Adrenal gland (tissue), 12 donors: ENCODE results near the gene LZTS2. TPM values are rescaled to one million over a fixed set of nuclear protein-coding genes. Genes with fewer than 3 reads are reported as not detected.

Experiments used
- DNase-seq, 7 donors: peaks; one replicate each; pipeline ENCODE4 v3.0.0-alpha.2; 2019 to 2020
- H3K27ac ChIP-seq, 5 donors: fragments of 200-600 bp; sonication (generic) in 4 of 5; 1 replicate in 3 of 5; 2 replicates in 2 of 5; pipeline versions ENCODE4 v1.5.1 to v1.8.0; 2016 to 2020; ENCODE audit warnings: mild to moderate bottlenecking in 1 of 5
- H3K27me3 ChIP-seq: fragments of 200-600 bp; 2 replicates; pipeline ENCODE4 v1.8.0; 2021
- H3K36me3 ChIP-seq, 2 donors: fragments of 200-600 bp; replicated peaks in 1 of 2; 1 replicate in 1 of 2; 2 replicates in 1 of 2; pipeline versions ENCODE4 v1.5.1 to v1.8.0; 2018 to 2022
- H3K4me1 ChIP-seq, 2 donors: fragments of 200-600 bp; replicated peaks in 1 of 2; 1 replicate in 1 of 2; 2 replicates in 1 of 2; pipeline versions ENCODE4 v1.5.1 to v1.8.0; 2018 to 2021
- H3K4me3 ChIP-seq, 4 donors: fragments of 200-600 bp; sonication (generic) in 3 of 4; one replicate each; pipeline ENCODE4 v1.5.1; 2016 to 2018
- H3K9me3 ChIP-seq, 3 donors: fragments of 200-600 bp; sonication (generic) in 1 of 3; replicated peaks in 1 of 3; 1 replicate in 2 of 3; 2 replicates in 1 of 3; pipeline versions ENCODE4 v1.5.1 to v1.8.0; 2016 to 2021
- POLR2A ChIP-seq, 2 donors: fragments of 450-650 bp; IDR thresholded peaks; one replicate each; pipeline ENCODE4 v1.6.1; 2017; ENCODE audit warnings: antibody characterized with exemption in 2 of 2, mild to moderate bottlenecking in 2 of 2, moderate library complexity in 1 of 2
- WGBS, 4 donors: extraction: QIAGEN DNeasy Blood & Tissue Kit in 2 of 4; methylation state at CpG; one replicate each; pipeline versions ENCODE4 v1.1.5 to v1.1.7; 2013 to 2017; 5-methylcytosine and 5-hydroxymethylcytosine counted together
- intact Hi-C, 2 donors: fragments of 100-400 bp; cut with DNase I; formaldehyde crosslinking; loops; one replicate each; pipeline versions ENCODE4 v1.14.1 to v1.15.0; 2022 to 2023
- microRNA counts, 2 donors: library from miRNA; unstranded; fragments of <30 nt; microRNA quantifications; one replicate each; lab custom pipeline; 2016
- microRNA-seq, 3 donors: library from miRNA; unstranded; fragments of <30 nt; microRNA quantifications; one replicate each; pipeline ENCODE4, GENCODE V29; 2017 to 2020
- polyA plus RNA-seq, 3 donors: library from polyadenylated mRNA; stranded (reverse); fragments of 200-250 nt in 2 of 3; fragments of 350-450 nt in 1 of 3; fragmentation: Illumina TruSeq in 1 of 3; extraction: RNeasy Lipid Tissue Mini Kit (QIAGEN cat#74804) in 1 of 3; gene quantifications; one replicate each; pipeline ENCODE4 v1.2.3, GENCODE V29; 2013 to 2014
- small RNA-seq, 2 donors: library from RNA; depleted of rRNA; stranded (forward); fragments of <200 nt; gene quantifications; one replicate each; pipeline ENCODE3, GENCODE V24; 2016
- total RNA-seq, 9 donors: library from RNA; depleted of rRNA in 4 of 9; stranded (reverse); fragments of >200 nt in 4 of 9; fragments of 120-200 nt in 1 of 9; fragmentation: NEBNext Ultra II Directional in 1 of 9; extraction: Animal tissue kit (Norgen Biotek cat#: 25700) in 1 of 9; gene quantifications; one replicate each; pipeline versions ENCODE4 v1.1.0 to v1.2.4, GENCODE V29; 2013 to 2023
- TF ChIP-seq, protein P1 (sequence below), 6 experiments: fragments of 450-650 bp in 4 of 6; fragments of 200-600 bp in 2 of 6; sonication (generic) in 1 of 6; IDR thresholded peaks; 1 replicate in 5 of 6; 2 replicates in 1 of 6; pipeline versions ENCODE4 v1.5.1 to v1.8.0; 2016 to 2021; ENCODE audit warnings: antibody characterized with exemption in 6 of 6, mild to moderate bottlenecking in 2 of 6, moderate library complexity in 1 of 6
- donor health status: healthy with polysubstance abuse.
- donor health status: Bipolar disorder and iron deficiency.
- donor health status: DM: yes; HTN: yes; CAD: no.
- donor health status: DM: no; HTN: no; CAD: no.
- donor health status: DM: no; HTN: no; CAD: no.
- donor health status: DM: yes; HTN: yes; CAD: no.

Gene LZTS2
- total and polyA plus RNA-seq, 12 donors: 12.2 to 232 (median 101) TPM

DNA sequence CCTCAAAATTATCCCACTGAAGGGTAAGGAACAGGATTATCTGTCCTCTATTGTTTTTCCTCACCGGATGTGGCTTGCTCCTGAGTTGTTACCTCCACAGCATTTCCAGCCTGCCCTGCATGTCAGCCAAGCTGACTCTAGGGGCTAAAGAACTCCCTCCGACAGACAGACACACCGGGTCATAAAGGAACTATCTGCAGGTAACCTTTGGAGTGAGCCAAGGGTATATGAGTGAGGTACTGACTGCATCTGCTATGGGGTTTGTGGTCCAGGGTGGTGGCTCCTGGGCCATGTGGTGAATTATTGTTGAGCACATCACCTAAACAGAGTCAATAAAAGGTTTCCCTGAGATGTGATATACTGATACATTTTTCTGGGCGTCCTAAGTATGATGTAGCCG lies 55.3 kb downstream of the LZTS2 start:
- 85 to 92% (median 90%) methylated on average over 5 of the region's 5 CpGs for WGBS, 4 donors
- intact Hi-C loops: no loop called here
- H3K27me3 ChIP-seq: peaks cover 10% of the 10 kb centered on the region
- no peak overlapping the region for H3K4me3 ChIP-seq
- no peak overlapping the region for H3K27ac ChIP-seq
- H3K4me1 ChIP-seq: peaks cover 0 to 7% of the 10 kb centered on the region in 2 donors
- TF ChIP-seq POLR2A (IDR thresholded peaks at IDR 0.05): no peak
- TF ChIP-seq, protein P1, sequence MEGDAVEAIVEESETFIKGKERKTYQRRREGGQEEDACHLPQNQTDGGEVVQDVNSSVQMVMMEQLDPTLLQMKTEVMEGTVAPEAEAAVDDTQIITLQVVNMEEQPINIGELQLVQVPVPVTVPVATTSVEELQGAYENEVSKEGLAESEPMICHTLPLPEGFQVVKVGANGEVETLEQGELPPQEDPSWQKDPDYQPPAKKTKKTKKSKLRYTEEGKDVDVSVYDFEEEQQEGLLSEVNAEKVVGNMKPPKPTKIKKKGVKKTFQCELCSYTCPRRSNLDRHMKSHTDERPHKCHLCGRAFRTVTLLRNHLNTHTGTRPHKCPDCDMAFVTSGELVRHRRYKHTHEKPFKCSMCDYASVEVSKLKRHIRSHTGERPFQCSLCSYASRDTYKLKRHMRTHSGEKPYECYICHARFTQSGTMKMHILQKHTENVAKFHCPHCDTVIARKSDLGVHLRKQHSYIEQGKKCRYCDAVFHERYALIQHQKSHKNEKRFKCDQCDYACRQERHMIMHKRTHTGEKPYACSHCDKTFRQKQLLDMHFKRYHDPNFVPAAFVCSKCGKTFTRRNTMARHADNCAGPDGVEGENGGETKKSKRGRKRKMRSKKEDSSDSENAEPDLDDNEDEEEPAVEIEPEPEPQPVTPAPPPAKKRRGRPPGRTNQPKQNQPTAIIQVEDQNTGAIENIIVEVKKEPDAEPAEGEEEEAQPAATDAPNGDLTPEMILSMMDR (IDR thresholded peaks at IDR 0.05): no peak
- DNase-seq: no peak
- H3K9me3 ChIP-seq: no peaks in the 10 kb centered on the region
- H3K36me3 ChIP-seq: no peaks in the 10 kb centered on the region

DNA sequence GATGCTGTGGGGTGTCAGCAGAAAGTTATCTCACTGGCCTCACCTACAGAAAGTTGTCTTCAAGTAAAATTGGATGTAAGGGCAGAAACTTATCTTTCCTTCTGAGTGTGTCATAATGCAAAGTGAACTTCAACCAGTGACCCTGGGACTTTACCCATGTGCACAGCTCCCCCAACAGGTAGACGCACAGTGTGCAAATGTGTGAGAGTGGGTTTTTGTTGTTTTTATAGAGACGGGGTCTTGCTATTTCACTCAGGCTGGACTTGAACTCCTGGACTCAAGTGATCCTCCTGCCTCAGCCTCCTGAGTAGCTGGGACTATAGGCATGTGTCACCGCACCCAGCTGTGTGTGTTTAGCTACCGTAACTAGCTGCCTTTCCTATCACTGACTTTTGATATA lies 55.8 kb downstream of the LZTS2 start:
- WGBS, 4 donors: 72 to 95% (median 83%) methylated on average over 4 of the region's 4 CpGs

DNA sequence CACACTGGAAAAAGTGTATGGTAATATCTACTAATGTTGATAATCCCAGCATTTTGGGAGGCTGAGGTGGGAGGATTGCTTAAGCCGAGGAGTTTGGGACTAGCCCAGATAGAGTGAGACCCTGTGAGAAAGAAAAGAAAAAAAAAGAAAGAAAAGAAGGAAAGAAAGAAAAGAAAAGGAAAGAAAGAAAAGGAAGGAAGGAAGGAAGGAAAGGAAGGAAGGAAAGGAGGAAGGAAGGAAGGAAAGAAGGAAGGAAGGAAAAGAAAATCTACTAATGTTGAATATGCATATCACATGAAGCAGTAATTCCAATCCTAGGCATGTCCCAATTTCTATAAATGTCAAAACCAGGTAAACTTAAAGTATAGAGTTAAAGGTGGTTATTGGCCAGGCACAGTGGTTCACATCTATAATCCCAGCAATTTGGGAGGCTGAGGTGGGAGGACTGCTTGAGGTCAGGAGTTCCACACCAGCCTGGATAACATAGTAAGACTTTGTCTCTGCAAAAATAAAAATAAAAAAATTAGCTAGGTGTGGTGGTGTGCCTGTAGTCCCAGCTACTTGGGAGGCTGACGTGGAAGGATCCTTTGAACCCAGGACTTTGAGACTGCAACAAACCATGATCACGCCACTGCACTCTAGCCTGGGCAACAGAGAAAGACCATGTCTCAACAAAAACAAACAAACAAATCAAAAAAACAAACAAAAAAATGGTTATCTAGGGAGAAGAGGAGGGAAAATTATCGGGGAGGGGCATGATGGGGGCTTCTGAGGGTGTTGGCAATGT lies 57.0 kb downstream of the LZTS2 start:
- TF ChIP-seq, protein P1 (IDR thresholded peaks at IDR 0.05): no peak
- no peak for TF ChIP-seq POLR2A (IDR thresholded peaks at IDR 0.05)
- Histone ChIP-seq H3K27me3 (no peaks in the 10 kb centered on the region), H3K36me3 (no peaks in the 10 kb centered on the region), H3K9me3 (no peaks in the 10 kb centered on the region), H3K4me3 (no peak overlapping the region), H3K4me1 (peaks cover 9 to 12% of the 10 kb centered on the region in 2 donors), H3K27ac (no peak overlapping the region)
- intact Hi-C loops: no loop called here
- DNase-seq: no peak
- 93 to 95% (median 94%) methylated on average over 4 of the region's 4 CpGs for WGBS, 4 donors

More for the DNA sequence above, 55.8 kb downstream of the LZTS2 start:
- H3K4me1 ChIP-seq: peaks cover 4 to 7% of the 10 kb centered on the region in 2 donors
- H3K36me3 ChIP-seq: no peaks in the 10 kb centered on the region
- H3K4me3 ChIP-seq: no peak overlapping the region
- no peak for DNase-seq
- peaks cover 5% of the 10 kb centered on the region for H3K27me3 ChIP-seq
- intact Hi-C loops: no loop called here
- H3K27ac ChIP-seq: no peak overlapping the region
- no peaks in the 10 kb centered on the region for H3K9me3 ChIP-seq
- no peak for TF ChIP-seq POLR2A (IDR thresholded peaks at IDR 0.05)
- TF ChIP-seq, protein P1 (IDR thresholded peaks at IDR 0.05): no peak

MicroRNAs encoded within 50 kb of the gene (microRNA counts, 767-probe panel; counts per million panel counts)
- 0 counts per million in 2 donors for microRNA hsa-miR-608 (lab: Ali Mortazavi, UCI)

Small RNAs within 50 kb of the gene (microRNA-seq; reads per million reads assigned to microRNA genes)
- gene MIR608: 0 to 0.45 (median 0) reads per million in 3 donors

Small RNAs within 50 kb of the gene (small RNA-seq; reads per million reads assigned to genes)
- 0 reads per million in 2 donors for gene MIR608

Other genes with a start within 250 kb of the LZTS2 start
- 10 to 100 TPM; 19.8 to 88.7 (median 37.4) TPM for gene SLF2, start 86.8 kb upstream of the LZTS2 start, total RNA-seq
- gene SLF2, start 86.8 kb upstream of the LZTS2 start, polyA plus RNA-seq: 10 to 100 TPM; 20.9 to 34.6 (median 31.2) TPM
- gene SEMA4G, start 30.3 kb upstream of the LZTS2 start, total RNA-seq: 10 to 100 TPM in 5 of 9 donors, 1 to 10 TPM in 4; 6.0 to 21.5 (median 13.9) TPM
- gene SEMA4G, start 30.3 kb upstream of the LZTS2 start, polyA plus RNA-seq: 10 to 100 TPM; 14.1 to 16.8 (median 14.3) TPM
- 100 to 1,000 TPM in 7 of 9 donors, 10 to 100 TPM in 2; 92.7 to 214 (median 129) TPM for gene MRPL43, start 12.3 kb upstream of the LZTS2 start, total RNA-seq
- gene MRPL43, start 12.3 kb upstream of the LZTS2 start, polyA plus RNA-seq: 100 to 1,000 TPM in 2 of 3 donors, 10 to 100 TPM in 1; 58.4 to 188 (median 175) TPM
- 10 to 100 TPM in 4 of 9 donors, 1 to 10 TPM in 5; 5.3 to 14.2 (median 9.4) TPM for gene TWNK, start 12.3 kb upstream of the LZTS2 start, total RNA-seq
- gene TWNK, start 12.3 kb upstream of the LZTS2 start, polyA plus RNA-seq: 10 to 100 TPM in 1 of 3 donors, 1 to 10 TPM in 2; 7.6 to 21.8 (median 9.0) TPM
- 1 to 10 TPM in 2 of 9 donors, under 1 TPM in 6, not detected in 1; 0.13 to 1.9 (median 0.57) TPM for gene PDZD7, start 31.3 kb downstream of the LZTS2 start, total RNA-seq
- gene PDZD7, start 31.3 kb downstream of the LZTS2 start, polyA plus RNA-seq: 1 to 10 TPM in 2 of 3 donors, under 1 TPM in 1; 0.18 to 3.5 (median 1.0) TPM
- 10 to 100 TPM; 20.4 to 54.0 (median 36.1) TPM for gene SFXN3, start 31.4 kb downstream of the LZTS2 start, total RNA-seq
- 10 to 100 TPM; 24.1 to 32.8 (median 25.7) TPM for gene SFXN3, start 31.4 kb downstream of the LZTS2 start, polyA plus RNA-seq
- gene KAZALD1, start 62.2 kb downstream of the LZTS2 start, total RNA-seq: 1 to 10 TPM; 1.3 to 5.4 (median 2.1) TPM
- gene KAZALD1, start 62.2 kb downstream of the LZTS2 start, polyA plus RNA-seq: 1 to 10 TPM in 2 of 3 donors, under 1 TPM in 1; 0.55 to 3.9 (median 2.9) TPM
- gene TLX1, start 131.5 kb downstream of the LZTS2 start, total RNA-seq: not detected
- gene TLX1, start 131.5 kb downstream of the LZTS2 start, polyA plus RNA-seq: not detected
- gene LBX1, start 229.7 kb downstream of the LZTS2 start, total RNA-seq: under 1 TPM in 1 of 9 donors, not detected in 8; 0.14 TPM
- gene LBX1, start 229.7 kb downstream of the LZTS2 start, polyA plus RNA-seq: not detected